Dedifferentiated amniotic fluid mesenchymal stem cell (primary cell): ENCODE measurements around the gene RUVBL2.

Source experiments
- DNase-seq: peaks from one replicate; pipeline ENCODE4 v3.0.0-alpha.2; 2016; ENCODE audit errors: extremely low spot score

RUVBL2 gene

GRCh38 chr19:48993175-48994034, at the start of gene RUVBL2, which contains the start of gene GYS1:
RUVBL2 (plus strand) TSS chr19:48993887; CDS start chr19:48993912, 25 bp downstream.
GYS1 (minus strand) TSS chr19:48993309; CDS start chr19:48993112, 197 bp downstream.
- peak; percentile 99 for DNase-seq

GRCh38 chr19:48945415-48945814, 48.3 kb upstream of the RUVBL2 start:
- no peak for DNase-seq

GRCh38 chr19:48945817-48946216, 47.9 kb upstream of the RUVBL2 start:
- no peak for DNase-seq

GRCh38 chr19:48946463-48947257, 47.0 kb upstream of the RUVBL2 start:
- DNase-seq = no peak

GRCh38 chr19:48947258-48947542, 46.5 kb upstream of the RUVBL2 start:
- no peak for DNase-seq

- no peak for DNase-seq
Observed at GRCh38 chr19:48950159-48950558, 43.5 kb upstream of the RUVBL2 start.

GRCh38 chr19:48950830-48951519, 42.7 kb upstream of the RUVBL2 start:
- no peak for DNase-seq

GRCh38 chr19:48953141-48953540, 40.5 kb upstream of the RUVBL2 start:
- no peak for DNase-seq

GRCh38 chr19:48953990-48954594, 39.6 kb upstream of the RUVBL2 start:
- no peak for DNase-seq

- peak; percentile 90 for DNase-seq
Observed at GRCh38 chr19:48954595-48955307, 38.9 kb upstream of the RUVBL2 start, which contains the start of gene BAX. BAX (plus strand) TSS chr19:48954875; CDS start chr19:48954929, 54 bp downstream.

- no peak for DNase-seq
Observed at GRCh38 chr19:48955308-48955958, 38.3 kb upstream of the RUVBL2 start.

- DNase-seq = no peak
Observed at GRCh38 chr19:48958006-48958405, 35.7 kb upstream of the RUVBL2 start.

GRCh38 chr19:48959341-48960239, 34.1 kb upstream of the RUVBL2 start:
- no peak for DNase-seq

GRCh38 chr19:48961051-48961649, 32.5 kb upstream of the RUVBL2 start:
- DNase-seq = no peak

GRCh38 chr19:48961673-48962028, 32.0 kb upstream of the RUVBL2 start:
- no peak for DNase-seq

- no peak for DNase-seq
Observed at GRCh38 chr19:48962029-48962848, 31.4 kb upstream of the RUVBL2 start.

- DNase-seq = no peak
Observed at GRCh38 chr19:48962849-48963165, 30.9 kb upstream of the RUVBL2 start.

- no peak for DNase-seq
Observed at GRCh38 chr19:48963371-48964204, 30.1 kb upstream of the RUVBL2 start.
